Effector memory CD4-positive, alpha-beta T cell (primary cell): ENCODE data around the gene ZMIZ1.

Source experiments
- DNase-seq, 3 donors: peaks; one replicate each; pipeline ENCODE4 v3.0.0-alpha.2; 2020
- H3K27ac ChIP-seq: 2 replicates; pipeline ENCODE4 v1.7.0; 2013; ENCODE audit warnings: mild to moderate bottlenecking, low read length, moderate library complexity; ENCODE audit not compliant: insufficient read depth, poor library complexity, severe bottlenecking
- H3K27me3 ChIP-seq: replicated peaks from 2 replicates; pipeline ENCODE4 v1.7.0; 2013; ENCODE audit warnings: mild to moderate bottlenecking, low read length; ENCODE audit not compliant: insufficient read depth, control insufficient read depth, poor library complexity, severe bottlenecking
- H3K36me3 ChIP-seq: 2 replicates; pipeline ENCODE4 v1.7.0; 2013; ENCODE audit warnings: mild to moderate bottlenecking, low read length, moderate library complexity; ENCODE audit not compliant: control insufficient read depth, insufficient read depth
- H3K4me1 ChIP-seq: 2 replicates; pipeline ENCODE4 v1.7.0; 2013; ENCODE audit warnings: low read length, mild to moderate bottlenecking; ENCODE audit not compliant: control insufficient read depth, insufficient read depth, poor library complexity, severe bottlenecking
- H3K4me3 ChIP-seq: 2 replicates; pipeline ENCODE4 v1.7.0; 2013; ENCODE audit warnings: low read length, low read depth, mild to moderate bottlenecking; ENCODE audit not compliant: insufficient read depth, poor library complexity, severe bottlenecking
- H3K9me3 ChIP-seq: 2 replicates; pipeline ENCODE4 v1.7.0; 2013; ENCODE audit warnings: mild to moderate bottlenecking, low read length, moderate library complexity; ENCODE audit not compliant: control insufficient read depth

Gene ZMIZ1

DNA sequence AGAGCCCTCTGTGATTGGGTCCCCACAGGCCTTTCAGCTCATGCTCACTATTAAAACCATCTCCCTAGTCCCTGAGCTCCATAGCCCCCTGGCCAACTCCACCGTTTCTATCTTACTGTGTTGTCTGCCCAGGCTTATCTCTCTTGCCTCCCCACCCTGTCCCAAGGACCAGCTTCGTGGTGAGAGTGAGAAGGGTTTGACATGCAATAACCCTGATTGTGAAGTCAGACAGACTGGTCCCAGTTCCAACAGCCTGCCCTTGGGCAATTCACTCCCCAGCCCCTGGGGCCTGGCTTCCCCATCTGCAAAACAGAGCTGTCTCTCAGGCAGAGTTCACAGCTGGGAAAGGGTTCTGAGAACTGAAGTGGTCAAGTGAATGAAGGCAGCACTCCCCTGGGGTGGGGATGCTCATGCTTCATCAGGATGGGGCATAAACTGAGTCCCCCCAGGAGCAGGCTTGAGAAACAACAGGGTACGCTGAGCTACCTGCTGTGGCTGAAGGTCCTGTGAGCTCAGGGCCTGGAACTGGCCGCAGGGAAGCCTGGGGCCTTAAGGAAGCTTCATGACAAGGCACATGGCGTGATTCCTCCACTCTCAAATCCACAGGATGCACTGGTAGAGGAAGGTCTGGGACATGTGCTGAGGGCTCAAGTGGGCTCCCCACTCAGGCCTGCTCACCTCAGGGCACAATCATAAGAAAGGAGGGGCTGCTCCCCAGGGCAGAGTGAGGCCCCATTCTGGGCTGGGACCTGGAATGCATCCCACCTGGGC is 276.7 kb downstream of the ZMIZ1 start:
- no peak overlapping the region for H3K27ac ChIP-seq

GRCh38 chr10:79346012-79346340 is 277.2 kb downstream of the ZMIZ1 start:
- no peak for DNase-seq
- Histone ChIP-seq H3K4me3 (no peak overlapping the region), H3K9me3 (no peaks in the 10 kb centered on the region), H3K27me3 (no peaks in the 10 kb centered on the region), H3K27ac (no peak overlapping the region), H3K36me3 (peaks cover 17% of the 10 kb centered on the region), H3K4me1 (peaks cover 27% of the 10 kb centered on the region)

More for the DNA sequence above, 276.7 kb downstream of the ZMIZ1 start:
- H3K4me3 ChIP-seq: no peak overlapping the region
- no peaks in the 10 kb centered on the region for H3K27me3 ChIP-seq
- H3K4me1 ChIP-seq: peaks cover 27% of the 10 kb centered on the region
- no peaks in the 10 kb centered on the region for H3K9me3 ChIP-seq
- peaks cover 11% of the 10 kb centered on the region for H3K36me3 ChIP-seq
- DNase-seq: no peak

DNA sequence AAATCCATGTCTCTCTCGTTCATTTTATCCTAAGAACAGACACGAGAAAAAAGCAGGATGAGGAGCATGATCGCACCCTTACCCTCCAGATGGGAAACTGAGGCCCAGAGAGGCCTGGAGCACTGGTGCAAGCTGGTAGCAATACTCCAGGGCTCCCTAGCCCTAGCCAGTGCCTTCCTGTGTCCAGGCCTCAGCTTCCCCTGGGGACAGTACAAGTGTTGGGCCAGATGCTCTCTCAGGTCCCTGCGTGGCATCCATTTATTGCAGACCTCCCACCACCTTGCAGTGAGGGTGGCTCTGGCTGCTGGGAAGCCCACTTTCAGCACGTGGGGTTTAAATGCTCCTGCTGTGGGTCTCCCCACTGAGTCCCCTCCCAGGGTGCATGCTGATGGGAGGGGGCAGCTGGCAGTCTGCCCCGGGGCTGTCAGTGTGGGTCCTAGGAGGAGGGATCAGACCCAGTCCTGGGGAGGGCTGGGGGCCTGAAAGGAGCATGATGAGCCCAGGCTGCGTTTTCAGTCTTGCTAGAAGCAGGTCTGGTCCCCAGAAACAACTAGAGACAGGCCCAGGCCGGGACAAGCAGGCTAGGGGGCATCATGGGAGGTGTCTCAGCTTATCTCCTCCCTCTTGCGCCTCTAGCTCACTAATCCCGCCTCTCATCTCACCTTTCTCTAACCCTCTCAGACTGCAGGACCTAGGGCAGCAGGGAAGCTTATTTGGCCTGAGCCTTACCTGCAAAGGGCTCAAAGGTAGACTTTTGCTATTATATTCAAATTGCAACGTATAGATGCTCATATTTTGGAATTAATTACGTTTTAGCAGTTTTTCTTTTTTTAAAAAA is 277.8 kb downstream of the ZMIZ1 start:
- H3K4me1 ChIP-seq: peaks cover 27% of the 10 kb centered on the region
- peaks cover 22% of the 10 kb centered on the region for H3K36me3 ChIP-seq
- H3K9me3 ChIP-seq: no peaks in the 10 kb centered on the region
- DNase-seq: no peak
- H3K27ac ChIP-seq: peak overlapping the region; percentile 83
- H3K4me3 ChIP-seq: no peak overlapping the region
- H3K27me3 ChIP-seq: no peaks in the 10 kb centered on the region

GRCh38 chr10:79347226-79347893 is 278.6 kb downstream of the ZMIZ1 start, which contains the start of gene PPIF:
Gene PPIF, plus strand, starts transcription at chr10:79347469. Its CDS starts 80 bp downstream, at chr10:79347549.
- Histone ChIP-seq H3K4me3 (peak within 1 kb of the TSS; percentile 70), H3K4me1 (peaks cover 27% of the 10 kb centered on the region), H3K27me3 (no peaks in the 10 kb centered on the region), H3K9me3 (no peaks in the 10 kb centered on the region), H3K27ac (peak within 1 kb of the TSS; percentile 83), H3K36me3 (peaks cover 29% of the 10 kb centered on the region)
- peak; percentile 84 to 88 (median 87) for DNase-seq

GRCh38 chr10:79347894-79348639 is 279.3 kb downstream of the ZMIZ1 start:
- Histone ChIP-seq H3K36me3 (peaks cover 36% of the 10 kb centered on the region), H3K9me3 (no peaks in the 10 kb centered on the region), H3K27me3 (no peaks in the 10 kb centered on the region), H3K4me1 (peaks cover 27% of the 10 kb centered on the region), H3K4me3 (peak overlapping the region; percentile 70), H3K27ac (peak overlapping the region; percentile 83)
- peak; percentile 52 to 63 (median 59) for DNase-seq

- DNase-seq: no peak
- Histone ChIP-seq H3K9me3 (no peaks in the 10 kb centered on the region), H3K27ac (peak overlapping the region; percentile 83), H3K36me3 (peaks cover 42% of the 10 kb centered on the region), H3K4me1 (peaks cover 27% of the 10 kb centered on the region), H3K4me3 (peak overlapping the region; percentile 70), H3K27me3 (no peaks in the 10 kb centered on the region)
These were observed 279.8 kb downstream of the ZMIZ1 start for GRCh38 chr10:79348640-79348988.

DNA sequence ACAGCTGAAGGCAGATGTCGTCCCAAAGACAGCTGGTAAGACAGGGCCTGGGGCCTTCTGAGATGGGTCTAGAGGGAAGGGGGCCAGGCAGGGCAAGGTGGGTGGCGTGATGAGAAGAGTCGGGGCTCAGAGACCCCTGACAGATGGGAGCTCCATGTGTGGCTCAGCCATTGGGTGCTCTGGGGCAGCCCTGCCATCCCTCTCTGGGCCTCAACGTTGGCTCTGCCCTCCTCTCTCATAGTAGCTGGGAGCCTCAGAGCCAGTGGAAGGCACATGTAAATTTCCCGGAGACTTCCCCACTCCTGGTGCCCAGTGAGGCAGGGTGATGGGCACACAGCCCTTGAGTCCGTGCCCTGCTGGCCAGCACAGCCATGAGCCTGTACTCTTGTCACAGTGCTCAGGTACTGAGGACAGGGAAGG is 280.3 kb downstream of the ZMIZ1 start:
- Histone ChIP-seq H3K27me3 (no peaks in the 10 kb centered on the region), H3K4me3 (no peak overlapping the region), H3K9me3 (no peaks in the 10 kb centered on the region), H3K36me3 (peaks cover 46% of the 10 kb centered on the region), H3K4me1 (peaks cover 27% of the 10 kb centered on the region), H3K27ac (peak overlapping the region; percentile 83)
- DNase-seq: no peak

DNA sequence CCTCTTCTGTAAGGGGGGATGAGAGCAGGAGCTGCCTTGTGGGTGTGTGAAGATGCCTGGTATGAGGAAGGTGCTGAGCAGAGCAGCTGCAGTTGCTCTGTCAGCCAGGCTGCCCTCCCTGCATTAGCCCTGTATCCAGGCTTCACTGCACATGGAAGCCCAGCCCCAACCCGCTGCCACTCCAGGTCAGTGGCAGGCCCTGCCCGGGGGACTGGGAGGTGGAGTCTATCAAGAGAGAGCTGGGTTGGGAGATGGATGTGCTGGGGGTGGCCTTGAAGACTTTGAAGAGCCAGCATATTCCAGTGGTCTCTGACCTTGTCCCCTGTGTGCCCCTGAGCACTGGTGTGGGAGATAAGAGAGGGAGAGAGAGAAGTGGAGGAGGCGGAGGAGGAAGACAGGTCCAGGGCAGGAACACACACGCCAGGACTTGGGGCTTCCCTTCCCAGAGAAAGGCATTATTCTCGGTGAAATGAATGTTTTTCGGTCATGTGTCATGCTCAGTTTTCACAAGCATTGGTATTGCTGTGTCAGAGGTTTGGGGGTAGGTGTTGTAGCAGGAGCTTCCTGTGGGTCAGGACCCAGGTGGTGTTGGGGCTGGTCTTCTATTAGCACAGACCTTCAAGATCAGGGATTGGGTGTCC is 281.1 kb downstream of the ZMIZ1 start:
- H3K9me3 ChIP-seq: no peaks in the 10 kb centered on the region
- H3K4me3 ChIP-seq: no peak overlapping the region
- H3K36me3 ChIP-seq: peaks cover 54% of the 10 kb centered on the region
- H3K4me1 ChIP-seq: peaks cover 27% of the 10 kb centered on the region
- H3K27me3 ChIP-seq: no peaks in the 10 kb centered on the region
- H3K27ac ChIP-seq: no peak overlapping the region
- no peak for DNase-seq

DNA sequence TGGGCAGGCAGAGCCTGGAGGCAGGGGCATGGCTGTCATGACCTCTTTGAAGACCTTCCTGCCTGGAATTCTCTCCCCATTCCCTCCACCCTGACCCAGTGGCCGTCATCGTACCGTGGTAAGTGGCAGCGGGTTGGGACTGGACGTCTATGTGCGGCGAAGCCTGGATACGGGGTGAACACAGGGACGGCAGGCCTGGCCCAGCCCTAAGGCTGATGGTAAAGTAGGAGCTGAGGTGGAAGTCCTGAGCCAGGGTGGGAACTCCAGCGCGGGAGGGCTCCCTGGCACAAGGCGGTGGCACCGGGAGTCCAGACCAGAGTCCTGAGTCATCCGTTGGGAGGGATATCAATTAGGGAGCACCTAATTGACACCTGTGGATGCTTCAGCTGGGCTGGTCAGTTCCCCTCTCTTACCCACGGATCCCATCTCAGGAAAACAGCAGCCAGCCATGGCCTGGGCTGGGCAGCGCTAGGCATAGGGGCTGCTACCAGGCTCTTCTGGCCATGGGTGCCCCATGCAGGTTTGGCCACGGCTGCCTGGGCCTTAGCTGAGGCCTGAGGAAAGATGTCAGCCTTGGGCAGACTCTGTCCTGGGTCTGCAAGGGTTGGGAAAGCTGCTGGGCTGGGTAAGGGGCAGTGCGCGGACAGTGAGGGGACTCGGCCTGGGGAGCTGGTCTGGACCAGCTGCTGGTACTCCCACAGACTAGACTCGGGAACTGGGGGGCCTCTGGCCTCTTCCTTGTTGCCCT is 281.8 kb downstream of the ZMIZ1 start:
- Histone ChIP-seq H3K4me1 (peaks cover 27% of the 10 kb centered on the region), H3K36me3 (peaks cover 58% of the 10 kb centered on the region)

More for the DNA sequence above, 281.8 kb downstream of the ZMIZ1 start:
- no peaks in the 10 kb centered on the region for H3K27me3 ChIP-seq
- H3K9me3 ChIP-seq: no peaks in the 10 kb centered on the region
- DNase-seq: no peak
- no peak overlapping the region for H3K4me3 ChIP-seq
- H3K27ac ChIP-seq: no peak overlapping the region
